IMR-90 (cell line): Measurements from ENCODE around the gene SPRED3. TPM values are rescaled to one million over a fixed set of nuclear protein-coding genes. Genes with fewer than 3 reads are reported as not detected.
A peak's percentile ranks its signal among the peaks of the same experiment; 100 is the strongest.

ENCODE experiments used
- ATAC-seq: fragments of 200-7000 bp; cut with Tn5 transposase; 2 replicates; pipeline ENCODE4 v1.9.1; 2020; ENCODE audit warnings: low read depth, mild to moderate bottlenecking, moderate library complexity
- BruUV-seq: library from RNA; stranded (reverse); fragments of 400-500 nt; replicated peaks from 2 replicates; lab custom pipeline; 2021; lab: Mats Ljungman, UMichigan
- CTCF ChIA-PET: fragments of 300-600 bp; formaldehyde crosslinking; extraction: SDS; loops from one replicate; lab custom pipeline; 2021; ENCODE audit warnings: antibody characterized with exemption; lab: Yijun Ruan, JAX
- POLR2A ChIA-PET: fragments of 300-600 bp; sonication (Branson Sonifier 250); formaldehyde crosslinking; loops from one replicate; lab custom pipeline; 2022; ENCODE audit warnings: antibody characterized with exemption; ENCODE audit not compliant: unreplicated experiment; lab: Charles Lee
- DNase-seq: peaks from one replicate; pipeline ENCODE4 v3.0.0; 2013
- H2AFZ ChIP-seq: replicated peaks from 2 replicates; pipeline ENCODE3; 2013; ENCODE audit warnings: low read length, mild to moderate bottlenecking; ENCODE audit not compliant: poor library complexity
- H2AK5ac ChIP-seq: 2 replicates; pipeline ENCODE4 v1.6.1; 2013; ENCODE audit warnings: low read depth, low read length, inconsistent platforms
- H2AK9ac ChIP-seq: replicated peaks from 2 replicates; pipeline ENCODE3; 2013; ENCODE audit warnings: mild to moderate bottlenecking, low read depth, low read length, moderate library complexity; ENCODE audit not compliant: poor library complexity
- H2BK120ac ChIP-seq: 2 replicates; pipeline ENCODE4 v1.6.1; 2013; ENCODE audit warnings: low read depth, low read length, inconsistent platforms
- H2BK15ac ChIP-seq: 3 replicates; pipeline ENCODE4 v1.6.1; 2013; ENCODE audit warnings: low read depth, low read length, inconsistent platforms
- H2BK20ac ChIP-seq: 2 replicates; pipeline ENCODE4 v1.6.1; 2013; ENCODE audit warnings: low read depth, mild to moderate bottlenecking, inconsistent platforms, low read length, moderate library complexity
- H2BK5ac ChIP-seq: 2 replicates; pipeline ENCODE4 v1.6.1; 2013; ENCODE audit warnings: mild to moderate bottlenecking, low read depth, low read length, inconsistent platforms; ENCODE audit not compliant: poor library complexity, severe bottlenecking
- H3K14ac ChIP-seq: replicated peaks from 2 replicates; pipeline ENCODE4 v1.6.1; 2013; ENCODE audit warnings: low read depth, low read length, inconsistent platforms
- H3K18ac ChIP-seq: 2 replicates; pipeline ENCODE4 v1.6.1; 2013; ENCODE audit warnings: low read depth, low read length, control low read depth
- H3K23ac ChIP-seq: 2 replicates; pipeline ENCODE4 v1.6.1; 2013; ENCODE audit warnings: low read depth, low read length, inconsistent platforms
- H3K27ac ChIP-seq: 2 replicates; pipeline ENCODE4 v1.5.1; 2013; ENCODE audit warnings: mild to moderate bottlenecking, control low read depth, low read length; ENCODE audit not compliant: insufficient read depth
- H3K27me3 ChIP-seq: 2 replicates; pipeline ENCODE4 v1.6.1; 2013; ENCODE audit warnings: low read length; ENCODE audit not compliant: control insufficient read depth, insufficient read depth
- H3K36me3 ChIP-seq: 2 replicates; pipeline ENCODE4 v1.6.1; 2013; ENCODE audit warnings: low read length, mixed read lengths; ENCODE audit not compliant: control insufficient read depth, insufficient read depth
- H3K4ac ChIP-seq: 2 replicates; pipeline ENCODE4 v1.6.1; 2013; ENCODE audit warnings: low read depth, low read length, inconsistent platforms
- H3K4me1 ChIP-seq: 2 replicates; pipeline ENCODE4 v1.6.1; 2013; ENCODE audit warnings: low read length, mixed read lengths; ENCODE audit not compliant: control insufficient read depth, insufficient read depth
- H3K4me2 ChIP-seq: 2 replicates; pipeline ENCODE4 v1.6.1; 2013; ENCODE audit warnings: low read depth, mild to moderate bottlenecking, control low read depth, low read length, moderate library complexity
- H3K4me3 ChIP-seq: 2 replicates; pipeline ENCODE4 v1.5.1; 2013; ENCODE audit warnings: low read depth, mild to moderate bottlenecking, control low read depth, low read length, moderate library complexity; ENCODE audit not compliant: insufficient read depth
- H3K56ac ChIP-seq: 2 replicates; pipeline ENCODE4 v1.6.1; 2013; ENCODE audit warnings: low read length, inconsistent platforms; ENCODE audit not compliant: insufficient read depth; ENCODE audit errors: extremely low read depth
- H3K79me1 ChIP-seq, 2 experiments: 2 replicates each; pipeline ENCODE4 v1.6.1; 2013; ENCODE audit warnings: low read length in 2 of 2, inconsistent platforms in 1 of 2, low read depth in 1 of 2
- H3K9ac ChIP-seq: 2 replicates; pipeline ENCODE4 v1.6.1; 2013; ENCODE audit warnings: low read depth, low read length, control low read depth
- H3K9me1 ChIP-seq: 2 replicates; pipeline ENCODE4 v1.6.1; 2013; ENCODE audit warnings: low read length, inconsistent platforms; ENCODE audit not compliant: insufficient read depth
- H3K9me3 ChIP-seq: 2 replicates; pipeline ENCODE4 v1.6.1; 2013; ENCODE audit warnings: low read length; ENCODE audit not compliant: control insufficient read depth, insufficient read depth
- H4K20me1 ChIP-seq: 2 replicates; pipeline ENCODE4 v1.6.1; 2013; ENCODE audit warnings: low read length, inconsistent platforms; ENCODE audit not compliant: insufficient read depth
- H4K5ac ChIP-seq: 2 replicates; pipeline ENCODE4 v1.6.1; 2013; ENCODE audit warnings: mild to moderate bottlenecking, low read depth, low read length, control low read depth
- H4K8ac ChIP-seq, 2 experiments: 2 replicates each; pipeline ENCODE4 v1.6.1; 2013; ENCODE audit warnings: low read depth in 2 of 2, low read length in 2 of 2, control low read depth in 1 of 2, inconsistent platforms in 1 of 2
- H4K91ac ChIP-seq: 2 replicates; pipeline ENCODE4 v1.6.1; 2013; ENCODE audit warnings: low read depth, low read length, inconsistent platforms; ENCODE audit not compliant: insufficient read depth
- BHLHE40 ChIP-seq: fragments of 150-350 bp; IDR thresholded peaks from 2 replicates; pipeline ENCODE4 v1.6.1; 2016; ENCODE audit warnings: mild to moderate bottlenecking, low read depth, low read length
- CEBPB ChIP-seq: IDR thresholded peaks from 2 replicates; pipeline ENCODE4 v1.6.1; 2012; ENCODE audit warnings: low read depth, low read length, improper control_type of control experiment
- CHD1 ChIP-seq: IDR thresholded peaks from 2 replicates; pipeline ENCODE4 v1.6.1; 2012; ENCODE audit warnings: low read depth, low read length, improper control_type of control experiment
- CTCF ChIP-seq: conservative IDR thresholded peaks from 2 replicates; pipeline ENCODE4 v1.5.1; 2012; ENCODE audit warnings: mild to moderate bottlenecking, low read depth, low read length, improper control_type of control experiment
- ELK1 ChIP-seq: fragments of 150-350 bp; IDR thresholded peaks from 2 replicates; pipeline ENCODE4 v1.6.1; 2016; ENCODE audit warnings: low read depth, mild to moderate bottlenecking, low read length, moderate library complexity, borderline replicate concordance
- FOS ChIP-seq: fragments of 150-350 bp; IDR thresholded peaks from 2 replicates; pipeline ENCODE4 v1.6.1; 2016; ENCODE audit warnings: low read depth, low read length
- MXI1 ChIP-seq: IDR thresholded peaks from 2 replicates; pipeline ENCODE4 v1.6.1; 2012; ENCODE audit warnings: low read depth, mild to moderate bottlenecking, low read length, moderate library complexity, borderline replicate concordance
- NFE2L2 ChIP-seq: fragments of 150-350 bp; IDR thresholded peaks from 2 replicates; pipeline ENCODE4 v1.6.1; 2016; ENCODE audit warnings: low read depth, mild to moderate bottlenecking, low read length
- POLR2A ChIP-seq: IDR thresholded peaks from 2 replicates; pipeline ENCODE4 v1.6.1; 2012; ENCODE audit warnings: mild to moderate bottlenecking, low read depth, low read length
- RAD21 ChIP-seq: IDR thresholded peaks from 2 replicates; pipeline ENCODE4 v1.6.1; 2012; ENCODE audit warnings: low read length, improper control_type of control experiment
- RCOR1 ChIP-seq: IDR thresholded peaks from 2 replicates; pipeline ENCODE4 v1.6.1; 2012; ENCODE audit warnings: mild to moderate bottlenecking, low read length, improper control_type of control experiment; ENCODE audit not compliant: insufficient replicate concordance
- SMC3 ChIP-seq: fragments of 150-350 bp; IDR thresholded peaks from 2 replicates; pipeline ENCODE4 v1.6.1; 2016; ENCODE audit warnings: low read depth, mild to moderate bottlenecking, antibody characterized with exemption, low read length, moderate library complexity
- USF2 ChIP-seq: fragments of 150-350 bp; IDR thresholded peaks from 2 replicates; pipeline ENCODE4 v1.6.1; 2017; ENCODE audit warnings: mild to moderate bottlenecking, antibody characterized with exemption, low read length, low read depth
- WGBS, 2 experiments: methylation state at CpG; one replicate each; pipeline versions ENCODE4 v1.1.5 to v1.1.7; 2013; ENCODE audit warnings: missing lambda C conversion rate in 2 of 2; ENCODE audit not compliant: insufficient read length in 1 of 2; ENCODE audit errors: extremely low coverage in 2 of 2; 5-methylcytosine and 5-hydroxymethylcytosine counted together
- dilution Hi-C: fragments of 300-500 bp; cut with HindIII; formaldehyde crosslinking; loops from one replicate; pipeline ENCODE4 v1.14.3; 2018; ENCODE audit warnings: low sequenced_read_pairs; ENCODE audit not compliant: unreplicated experiment
- in situ Hi-C: fragments of 300-500 bp; cut with MboI; formaldehyde crosslinking; loops from 3 replicates; pipeline ENCODE4 v1.14.3; 2019; ENCODE audit warnings: low sequenced_read_pairs, inconsistent platforms, mixed read lengths
- intact Hi-C: fragments of 100-400 bp; cut with micrococcal nuclease; formaldehyde crosslinking; loops from 2 replicates; pipeline ENCODE4 v1.10.0; 2022
- polyA plus RNA-seq, 3 experiments: library from polyadenylated mRNA; depleted of rRNA; stranded (reverse); fragments of >200 nt; gene quantifications; 2 replicates each; pipeline ENCODE4 v1.2.3, GENCODE V29; 2012; ENCODE audit warnings: low replicate concordance in 1 of 3
- total RNA-seq: library from RNA; depleted of rRNA; stranded (reverse); fragments of >200 nt; gene quantifications from 2 replicates; pipeline ENCODE4 v1.2.3, GENCODE V29; 2012

SPRED3 gene
- total and polyA plus RNA-seq, 2 of the 4 experiments (the other 2 are of a cell fraction) = 0.90 to 7.9 TPM

- dilution Hi-C loops (no loop called here), in situ Hi-C loops (loop anchor here (25.0 kb wide), 1 partner anchor 528 kb away; the partner anchor contains the start of genes MRPS12 and SARS2), intact Hi-C loops (no loop called here)
- peak; percentile 72 for ATAC-seq
- H3K14ac ChIP-seq = no peak overlapping the region
- no peaks in the 10 kb centered on the region for H3K9me1 ChIP-seq
- no peak overlapping the region for H4K5ac ChIP-seq
- H3K36me3 ChIP-seq = peaks cover 11% of the 10 kb centered on the region; the same call in 1 of the 2 replicates
- no peak overlapping the region for H3K23ac ChIP-seq
- no peak overlapping the region for H3K18ac ChIP-seq
- H3K4me1 ChIP-seq = no peaks in the 10 kb centered on the region
- H3K9ac ChIP-seq = no peak overlapping the region
- H4K20me1 ChIP-seq = no peaks in the 10 kb centered on the region
- H2AK9ac ChIP-seq = no peak overlapping the region
- H3K4me3 ChIP-seq = no peak overlapping the region
- no peak overlapping the region for H2BK5ac ChIP-seq
- BruUV-seq = no TSS peak
- no peak overlapping the region for H3K4me2 ChIP-seq
- no peak overlapping the region for H2BK120ac ChIP-seq
- no peak overlapping the region for H2BK15ac ChIP-seq
- no peak overlapping the region for H2BK20ac ChIP-seq
- ChIA-PET POLR2A (no interaction called here), CTCF (no interaction called here)
- H3K56ac ChIP-seq = no peak overlapping the region
- no peak overlapping the region for H2AK5ac ChIP-seq
- H2AFZ ChIP-seq = peak overlapping the region; percentile 10
- H4K91ac ChIP-seq = no peak overlapping the region
- no peaks in the 10 kb centered on the region for H3K27me3 ChIP-seq
- 63% methylated on average over 5 of the region's 7 CpGs; no CpG with 5 or more reads in 1 of the 2 experiments for WGBS, 2 experiments
- H3K4ac ChIP-seq = no peak overlapping the region
- DNase-seq = peak; percentile 54
- H3K27ac ChIP-seq = no peak overlapping the region
- no peak for TF ChIP-seq CTCF
- no peak for TF ChIP-seq USF2
- no peak for TF ChIP-seq FOS
- no peak for TF ChIP-seq CEBPB
- TF ChIP-seq SMC3 = no peak
- TF ChIP-seq ELK1 = no peak
- no peak for TF ChIP-seq RAD21
- TF ChIP-seq RCOR1 = no peak
- no peak for TF ChIP-seq NFE2L2
- no peak for TF ChIP-seq CHD1
- no peak for TF ChIP-seq MXI1
- TF ChIP-seq POLR2A = no peak
- TF ChIP-seq BHLHE40 = no peak
- no peak overlapping the region for H4K8ac ChIP-seq
- no peaks in the 10 kb centered on the region for H3K79me1 ChIP-seq
- H3K9me3 ChIP-seq = no peaks in the 10 kb centered on the region
These were observed 21.2 kb downstream of the SPRED3 start for GRCh38 chr19:38409631-38410133.
